Prostate gland (tissue), 2 donors: ENCODE measurements around the gene INPP5J. TPM values are rescaled to one million over a fixed set of nuclear protein-coding genes. Genes with fewer than 3 reads are reported as not detected.

Source experiments
- DNase-seq: peaks from one replicate; pipeline ENCODE4 v3.0.0-alpha.2; 2019; ENCODE audit warnings: low spot score
- H3K27ac ChIP-seq, 2 donors: fragments of 200-600 bp; sonication (generic); 2 replicates each; pipeline ENCODE4 v1.5.1; 2017 to 2019
- H3K27me3 ChIP-seq: fragments of 200-600 bp; sonication (generic); replicated peaks from 2 replicates; pipeline ENCODE4 v1.5.1; 2019; ENCODE audit not compliant: insufficient read depth
- H3K36me3 ChIP-seq, 2 donors: fragments of 200-600 bp; sonication (generic); 1 replicate in 1 of 2; 2 replicates in 1 of 2; pipeline versions ENCODE4 v1.5.1 to v1.8.1; 2017 to 2019
- H3K4me1 ChIP-seq: fragments of 200-600 bp; sonication (generic); replicated peaks from 2 replicates; pipeline ENCODE4 v1.5.1; 2019
- H3K4me3 ChIP-seq, 2 donors: fragments of 200-600 bp; sonication (generic); 2 replicates each; pipeline ENCODE4 v1.5.1; 2017 to 2019
- H3K9me3 ChIP-seq: fragments of 200-600 bp; sonication (generic); 2 replicates; pipeline ENCODE4 v1.5.1; 2017
- CTCF ChIP-seq, 4 experiments: fragments of 200-600 bp in 2 of 4; fragments of 450-650 bp in 2 of 4; sonication (generic) in 2 of 4; IDR thresholded peaks; 1 replicate in 3 of 4; 2 replicates in 1 of 4; pipeline ENCODE4 v1.5.1; 2016 to 2019; ENCODE audit warnings: antibody characterized with exemption in 4 of 4, mild to moderate bottlenecking in 2 of 4, moderate library complexity in 2 of 4
- POLR2A ChIP-seq: fragments of 450-650 bp; IDR thresholded peaks from one replicate; pipeline ENCODE4 v1.6.1; 2016; ENCODE audit warnings: antibody characterized with exemption, mild to moderate bottlenecking
- POLR2AphosphoS5 ChIP-seq: sonication (generic); formaldehyde crosslinking; IDR thresholded peaks from one replicate; pipeline ENCODE4 v1.6.1; 2017; ENCODE audit warnings: antibody characterized with exemption
- WGBS: methylation state at CpG from one replicate; pipeline ENCODE4 v1.1.5; 2018; 5-methylcytosine and 5-hydroxymethylcytosine counted together
- intact Hi-C: fragments of 100-400 bp; cut with DNase I; formaldehyde crosslinking; loops from one replicate; pipeline ENCODE4 v1.14.2; 2022
- total RNA-seq, 2 donors: library from RNA; depleted of rRNA; stranded (reverse); fragments of >200 nt; gene quantifications; one replicate each; pipeline ENCODE4 v1.1.0, GENCODE V29; 2016

Gene INPP5J
- total RNA-seq, 2 donors from 2014 or later, result 14.4 to 33.3 TPM

GRCh38 chr22:31138126-31138525, 15.4 kb downstream of the INPP5J start:
- Histone ChIP-seq H3K36me3 (no peaks in the 10 kb centered on the region), H3K4me3 (no peak overlapping the region), H3K9me3 (no peaks in the 10 kb centered on the region), H3K4me1 (no peaks in the 10 kb centered on the region), H3K27ac (no peak overlapping the region), H3K27me3 (no peaks in the 10 kb centered on the region)
- 64% methylated on average over 10 of the region's 10 CpGs for WGBS
- no peak for DNase-seq
- TF ChIP-seq CTCF (IDR thresholded peaks at IDR 0.05) (no peak), POLR2AphosphoS5 (no peak), POLR2A (no peak)
- intact Hi-C loops, result no loop called here

- Histone ChIP-seq H3K9me3 (no peaks in the 10 kb centered on the region), H3K4me3 (no peak overlapping the region), H3K27me3 (no peaks in the 10 kb centered on the region), H3K4me1 (no peaks in the 10 kb centered on the region), H3K27ac (no peak overlapping the region), H3K36me3 (no peaks in the 10 kb centered on the region)
- WGBS, result 75% methylated on average over 3 of the region's 3 CpGs
- TF ChIP-seq CTCF (IDR thresholded peaks at IDR 0.05), result no peak
- TF ChIP-seq POLR2AphosphoS5, result no peak
- TF ChIP-seq POLR2A, result no peak
- DNase-seq, result no peak
- intact Hi-C loops, result no loop called here
Measured at GRCh38 chr22:31139066-31139465, 16.3 kb downstream of the INPP5J start.

- H3K9me3 ChIP-seq, result no peaks in the 10 kb centered on the region
- H3K4me1 ChIP-seq, result no peaks in the 10 kb centered on the region
- H3K27ac ChIP-seq, result no peak within 1 kb of the TSS
- intact Hi-C loops, result loop anchor here (10.0 kb wide), 1 partner anchor 375 kb away; no protein-coding TSS in a partner anchor
- TF ChIP-seq CTCF (IDR thresholded peaks at IDR 0.05) (peak in 1 of 4 experiments; percentile 30), POLR2AphosphoS5 (peak; percentile 13), POLR2A (peak; percentile 28)
- DNase-seq, result peak; percentile 68
- 41% methylated on average over 22 of the region's 24 CpGs for WGBS
- H3K27me3 ChIP-seq, result no peaks in the 10 kb centered on the region
- no peaks in the 10 kb centered on the region for H3K36me3 ChIP-seq
- H3K4me3 ChIP-seq, result no peak within 1 kb of the TSS
Measured at GRCh38 chr22:31139866-31140716, 17.3 kb downstream of the INPP5J start, which contains the start of gene PLA2G3. Gene PLA2G3 (minus strand): TSS chr22:31140508. CDS start chr22:31140354, 154 bp downstream.

GRCh38 chr22:31140746-31141145, 18.0 kb downstream of the INPP5J start:
- Histone ChIP-seq H3K4me1 (no peaks in the 10 kb centered on the region), H3K4me3 (no peak overlapping the region), H3K36me3 (no peaks in the 10 kb centered on the region), H3K27ac (no peak overlapping the region), H3K9me3 (no peaks in the 10 kb centered on the region), H3K27me3 (no peaks in the 10 kb centered on the region)
- WGBS, result 60% methylated on average over 5 of the region's 5 CpGs
- no peak for TF ChIP-seq POLR2A
- TF ChIP-seq CTCF (IDR thresholded peaks at IDR 0.05), result no peak
- no peak for TF ChIP-seq POLR2AphosphoS5
- DNase-seq, result no peak
- intact Hi-C loops, result loop anchor here (10.0 kb wide), 1 partner anchor 376 kb away; no protein-coding TSS in a partner anchor
